ENCODE measurements around the gene ZFYVE21.

ZFYVE21 gene

DNA sequence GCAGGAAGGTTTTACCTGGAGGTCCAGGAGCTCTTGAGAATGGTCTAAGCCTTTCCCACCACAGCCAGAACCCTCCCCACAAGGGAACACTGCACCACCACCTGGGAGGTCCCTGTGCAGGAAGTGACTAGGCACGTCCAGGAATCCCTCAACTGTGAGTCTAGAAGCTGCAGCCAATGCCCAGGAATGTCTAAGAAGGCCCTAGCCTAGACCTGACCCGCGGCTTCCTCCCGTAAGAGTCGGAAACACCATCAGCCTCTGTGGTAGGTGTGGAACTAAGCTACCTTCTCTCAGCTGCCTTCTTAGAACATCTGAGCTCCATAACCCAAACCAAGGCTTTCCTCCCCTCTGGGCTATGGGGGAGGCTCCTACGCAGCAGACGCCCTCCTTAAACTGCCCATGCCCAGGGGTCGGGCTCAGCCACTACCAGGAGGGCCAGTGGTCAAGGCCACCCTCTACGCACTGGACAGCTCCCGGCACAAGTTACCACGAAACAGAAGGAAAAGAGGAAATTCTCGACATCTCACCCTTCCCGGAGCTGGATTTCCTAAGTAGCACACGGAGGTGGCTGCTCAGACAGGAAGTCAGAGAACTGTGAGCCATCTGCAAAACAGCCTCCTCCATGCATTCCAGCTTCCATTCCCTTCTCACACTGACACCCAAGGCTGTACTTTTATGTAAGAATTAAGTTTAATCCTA is 25.5 kb downstream of the ZFYVE21 start:
- no peaks in the 10 kb centered on the region for H3K36me3 ChIP-seq (replicated peaks)
- in situ Hi-C loops (cut with HindIII; ENCODE audit: low pct_ligation_motif_present, low sequenced_read_pairs) = no loop called here
- H3K27ac ChIP-seq = no peak overlapping the region
- no peak overlapping the region for H3K4me3 ChIP-seq (ENCODE audit: low read depth, low read length)
- TF ChIP-seq, protein P1, sequence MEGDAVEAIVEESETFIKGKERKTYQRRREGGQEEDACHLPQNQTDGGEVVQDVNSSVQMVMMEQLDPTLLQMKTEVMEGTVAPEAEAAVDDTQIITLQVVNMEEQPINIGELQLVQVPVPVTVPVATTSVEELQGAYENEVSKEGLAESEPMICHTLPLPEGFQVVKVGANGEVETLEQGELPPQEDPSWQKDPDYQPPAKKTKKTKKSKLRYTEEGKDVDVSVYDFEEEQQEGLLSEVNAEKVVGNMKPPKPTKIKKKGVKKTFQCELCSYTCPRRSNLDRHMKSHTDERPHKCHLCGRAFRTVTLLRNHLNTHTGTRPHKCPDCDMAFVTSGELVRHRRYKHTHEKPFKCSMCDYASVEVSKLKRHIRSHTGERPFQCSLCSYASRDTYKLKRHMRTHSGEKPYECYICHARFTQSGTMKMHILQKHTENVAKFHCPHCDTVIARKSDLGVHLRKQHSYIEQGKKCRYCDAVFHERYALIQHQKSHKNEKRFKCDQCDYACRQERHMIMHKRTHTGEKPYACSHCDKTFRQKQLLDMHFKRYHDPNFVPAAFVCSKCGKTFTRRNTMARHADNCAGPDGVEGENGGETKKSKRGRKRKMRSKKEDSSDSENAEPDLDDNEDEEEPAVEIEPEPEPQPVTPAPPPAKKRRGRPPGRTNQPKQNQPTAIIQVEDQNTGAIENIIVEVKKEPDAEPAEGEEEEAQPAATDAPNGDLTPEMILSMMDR (IDR thresholded peaks at IDR 0.05; ENCODE audit: low read depth, low read length, missing control alignments) = no peak
- peak; percentile 13 for DNase-seq
- H3K27me3 ChIP-seq (replicated peaks) = no peaks in the 10 kb centered on the region

- Histone ChIP-seq H3K27me3 (replicated peaks) (no peaks in the 10 kb centered on the region), H3K27ac (no peak overlapping the region), H3K36me3 (replicated peaks) (no peaks in the 10 kb centered on the region), H3K4me3 (ENCODE audit: low read depth, low read length) (no peak overlapping the region)
- in situ Hi-C loops (cut with HindIII; ENCODE audit: low pct_ligation_motif_present, low sequenced_read_pairs) = no loop called here
- DNase-seq = no peak
- TF ChIP-seq, protein P1 (IDR thresholded peaks at IDR 0.05; ENCODE audit: low read depth, low read length, missing control alignments) = no peak
Observed at GRCh38 chr14:103741876-103742275, 26.3 kb downstream of the ZFYVE21 start.

DNA sequence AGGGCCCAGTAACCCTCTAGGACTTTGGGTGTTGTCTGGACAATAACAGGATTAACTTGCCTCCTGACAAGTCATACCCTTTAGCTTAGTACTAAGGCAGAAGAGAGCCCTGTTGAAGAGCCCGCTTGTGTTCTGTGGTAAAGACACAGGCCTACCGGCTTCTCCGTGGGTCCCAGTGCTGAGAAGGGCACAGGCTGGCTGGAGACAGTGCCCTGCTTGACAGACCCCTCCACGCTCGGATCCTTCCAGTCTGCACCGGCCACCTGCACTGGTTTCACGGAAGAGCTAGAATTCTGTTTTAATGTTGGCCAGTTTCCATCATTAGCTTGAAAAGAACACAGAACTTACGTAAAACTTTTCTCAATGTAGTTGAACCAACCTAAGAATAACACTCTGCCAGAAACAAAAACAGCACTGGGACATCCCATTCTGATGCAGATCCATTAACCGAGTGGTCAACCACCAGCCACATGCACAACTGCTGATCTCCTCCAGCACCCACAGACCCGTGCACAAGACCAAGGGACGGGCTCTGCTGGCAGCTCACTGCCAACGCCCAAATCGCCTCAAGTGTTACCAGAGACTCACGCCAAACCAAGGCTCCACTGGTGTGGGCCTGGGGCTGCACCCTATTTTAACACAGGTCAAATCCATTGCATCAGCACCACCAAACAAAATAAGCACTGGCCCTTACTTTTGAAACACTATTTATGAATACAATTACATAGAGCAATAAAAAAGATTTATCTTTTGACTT is 27.1 kb downstream of the ZFYVE21 start:
- TF ChIP-seq, protein P1 (IDR thresholded peaks at IDR 0.05; ENCODE audit: low read depth, low read length, missing control alignments) = no peak
- Histone ChIP-seq H3K27me3 (replicated peaks) (no peaks in the 10 kb centered on the region), H3K36me3 (replicated peaks) (no peaks in the 10 kb centered on the region), H3K27ac (no peak overlapping the region), H3K4me3 (ENCODE audit: low read depth, low read length) (no peak overlapping the region)
- no peak for DNase-seq
- in situ Hi-C loops (cut with HindIII; ENCODE audit: low pct_ligation_motif_present, low sequenced_read_pairs) = no loop called here

DNA sequence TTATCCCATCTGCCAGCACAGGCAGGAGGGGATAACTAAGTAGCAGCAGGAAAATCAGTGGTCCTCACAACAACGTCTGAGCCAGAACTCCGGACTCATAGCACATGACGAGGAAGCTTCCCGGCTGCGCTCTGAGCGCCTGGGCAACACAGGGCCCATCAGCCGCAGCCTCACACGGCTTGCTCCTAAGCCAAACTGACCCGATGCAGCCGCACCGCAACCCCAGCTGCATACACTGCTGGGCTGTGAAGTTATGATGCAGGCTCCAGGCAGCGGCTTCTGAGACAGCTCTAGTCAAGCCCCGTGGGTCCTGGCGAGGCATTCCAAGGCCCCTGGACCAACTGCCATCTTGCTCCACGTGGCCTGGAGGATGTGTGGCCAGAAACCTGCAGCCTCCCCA is 28.1 kb downstream of the ZFYVE21 start:
- H3K27me3 ChIP-seq (replicated peaks) = no peaks in the 10 kb centered on the region
- in situ Hi-C loops (cut with HindIII; ENCODE audit: low pct_ligation_motif_present, low sequenced_read_pairs) = no loop called here
- TF ChIP-seq, protein P1 (IDR thresholded peaks at IDR 0.05; ENCODE audit: low read depth, low read length, missing control alignments) = no peak
- no peak overlapping the region for H3K27ac ChIP-seq
- H3K4me3 ChIP-seq (ENCODE audit: low read depth, low read length) = no peak overlapping the region
- no peak for DNase-seq
- no peaks in the 10 kb centered on the region for H3K36me3 ChIP-seq (replicated peaks)

DNA sequence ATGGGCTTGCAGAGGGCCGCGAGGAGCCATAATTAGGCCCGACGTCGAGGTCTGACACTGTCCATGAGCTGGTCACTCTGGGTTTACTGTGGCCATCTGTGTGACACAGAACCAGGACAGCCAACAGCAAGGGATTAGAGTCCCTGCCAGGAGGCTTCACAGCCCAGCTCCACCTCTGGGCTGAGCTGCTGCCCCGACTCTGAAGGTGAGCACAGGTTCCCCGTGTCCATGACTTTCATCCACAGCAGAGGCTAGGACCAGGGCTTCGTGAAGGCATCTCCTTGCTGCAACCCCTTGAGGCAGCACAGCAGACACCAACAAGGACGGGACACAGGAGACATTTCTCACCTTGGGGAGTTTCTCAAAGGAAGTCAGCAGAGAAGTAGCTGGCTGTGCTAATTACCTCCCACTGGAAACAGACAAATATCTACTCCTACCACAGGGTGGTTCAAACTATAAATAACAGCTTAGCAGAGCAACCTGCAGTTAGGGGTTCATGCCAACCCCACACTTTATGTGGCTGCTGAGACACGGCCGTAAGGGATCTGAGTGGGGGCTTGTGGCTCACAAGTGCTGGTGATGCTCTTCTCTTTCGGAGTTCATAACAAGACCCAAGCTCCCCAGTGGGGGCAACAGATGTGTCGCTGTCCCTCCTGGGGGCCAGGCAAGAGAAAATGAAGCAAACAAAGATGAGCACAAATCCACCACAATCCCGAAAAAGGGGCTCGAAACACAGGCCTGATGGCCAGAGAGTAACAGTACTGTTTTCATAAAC is 29.2 kb downstream of the ZFYVE21 start:
- no peak for DNase-seq
- H3K36me3 ChIP-seq (replicated peaks) = no peaks in the 10 kb centered on the region
- no peaks in the 10 kb centered on the region for H3K27me3 ChIP-seq (replicated peaks)
- TF ChIP-seq, protein P1 (IDR thresholded peaks at IDR 0.05; ENCODE audit: low read depth, low read length, missing control alignments) = no peak
- H3K27ac ChIP-seq = no peak overlapping the region
- in situ Hi-C loops (cut with HindIII; ENCODE audit: low pct_ligation_motif_present, low sequenced_read_pairs) = no loop called here
- no peak overlapping the region for H3K4me3 ChIP-seq (ENCODE audit: low read depth, low read length)

Data from brain microvascular endothelial cell (primary cell).